A673 (cell line): ENCODE data around the gene MICAL2.

ENCODE experiments used
- CTCF ChIP-seq: fragments of 300-800, 200-600 bp; sonication (generic); conservative IDR thresholded peaks from 2 replicates; pipeline ENCODE4 v1.5.1; 2017; ENCODE audit warnings: low read depth, mild to moderate bottlenecking, antibody characterized with exemption, low read length, moderate library complexity, mixed read lengths
- EZH2 ChIP-seq: fragments of 200-600 bp; sonication (generic); IDR thresholded peaks from 2 replicates; pipeline ENCODE4 v1.6.1; 2017; ENCODE audit warnings: borderline replicate concordance, low read depth, mild to moderate bottlenecking, mixed read lengths, antibody characterized with exemption, low read length; ENCODE audit not compliant: poor library complexity, severe bottlenecking

GRCh38 chr11:12247543-12248254 lies 137.3 kb downstream of the MICAL2 start:
- no peak for TF ChIP-seq EZH2
- no peak for TF ChIP-seq CTCF
